LNCaP clone FGC (cell line): ENCODE data around the gene DHDH.

Experiments used
- DNase-seq: peaks from one replicate; pipeline ENCODE4 v3.0.0-alpha.2; 2011; ENCODE audit warnings: low read depth
- H3K4me3 ChIP-seq: 2 replicates; pipeline ENCODE4 v1.5.1; 2011; ENCODE audit warnings: mild to moderate bottlenecking, low read depth, low read length, control low read depth
- TF ChIP-seq, protein P1 (sequence below): IDR thresholded peaks from 2 replicates; pipeline ENCODE4 v1.5.1; 2012; ENCODE audit warnings: mild to moderate bottlenecking; ENCODE audit not compliant: control insufficient read depth, insufficient read depth; ENCODE audit errors: extremely low read depth

The DHDH gene

DNA sequence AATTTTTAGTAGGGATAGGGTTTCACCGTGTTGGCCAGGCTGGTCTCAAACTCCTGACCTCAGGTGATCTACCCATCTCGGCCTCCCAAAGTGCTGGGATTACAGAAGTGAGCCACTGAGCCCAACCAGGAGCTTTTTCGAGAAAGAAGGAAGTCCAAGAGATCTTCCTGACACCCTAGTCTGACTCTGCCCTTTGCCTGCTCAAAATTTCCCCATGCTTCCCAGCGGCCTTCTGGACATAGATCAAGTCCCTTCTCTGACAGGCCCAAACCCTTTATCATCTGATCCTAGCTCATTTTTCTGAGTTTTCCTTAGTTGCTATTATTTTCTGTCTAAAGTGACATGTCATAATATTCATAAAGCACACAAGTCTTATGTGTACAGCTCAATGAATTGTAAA lies 19.6 kb downstream of the DHDH start:
- TF ChIP-seq, protein P1, sequence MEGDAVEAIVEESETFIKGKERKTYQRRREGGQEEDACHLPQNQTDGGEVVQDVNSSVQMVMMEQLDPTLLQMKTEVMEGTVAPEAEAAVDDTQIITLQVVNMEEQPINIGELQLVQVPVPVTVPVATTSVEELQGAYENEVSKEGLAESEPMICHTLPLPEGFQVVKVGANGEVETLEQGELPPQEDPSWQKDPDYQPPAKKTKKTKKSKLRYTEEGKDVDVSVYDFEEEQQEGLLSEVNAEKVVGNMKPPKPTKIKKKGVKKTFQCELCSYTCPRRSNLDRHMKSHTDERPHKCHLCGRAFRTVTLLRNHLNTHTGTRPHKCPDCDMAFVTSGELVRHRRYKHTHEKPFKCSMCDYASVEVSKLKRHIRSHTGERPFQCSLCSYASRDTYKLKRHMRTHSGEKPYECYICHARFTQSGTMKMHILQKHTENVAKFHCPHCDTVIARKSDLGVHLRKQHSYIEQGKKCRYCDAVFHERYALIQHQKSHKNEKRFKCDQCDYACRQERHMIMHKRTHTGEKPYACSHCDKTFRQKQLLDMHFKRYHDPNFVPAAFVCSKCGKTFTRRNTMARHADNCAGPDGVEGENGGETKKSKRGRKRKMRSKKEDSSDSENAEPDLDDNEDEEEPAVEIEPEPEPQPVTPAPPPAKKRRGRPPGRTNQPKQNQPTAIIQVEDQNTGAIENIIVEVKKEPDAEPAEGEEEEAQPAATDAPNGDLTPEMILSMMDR: no peak
- H3K4me3 ChIP-seq: no peak overlapping the region
- no peak for DNase-seq

DNA sequence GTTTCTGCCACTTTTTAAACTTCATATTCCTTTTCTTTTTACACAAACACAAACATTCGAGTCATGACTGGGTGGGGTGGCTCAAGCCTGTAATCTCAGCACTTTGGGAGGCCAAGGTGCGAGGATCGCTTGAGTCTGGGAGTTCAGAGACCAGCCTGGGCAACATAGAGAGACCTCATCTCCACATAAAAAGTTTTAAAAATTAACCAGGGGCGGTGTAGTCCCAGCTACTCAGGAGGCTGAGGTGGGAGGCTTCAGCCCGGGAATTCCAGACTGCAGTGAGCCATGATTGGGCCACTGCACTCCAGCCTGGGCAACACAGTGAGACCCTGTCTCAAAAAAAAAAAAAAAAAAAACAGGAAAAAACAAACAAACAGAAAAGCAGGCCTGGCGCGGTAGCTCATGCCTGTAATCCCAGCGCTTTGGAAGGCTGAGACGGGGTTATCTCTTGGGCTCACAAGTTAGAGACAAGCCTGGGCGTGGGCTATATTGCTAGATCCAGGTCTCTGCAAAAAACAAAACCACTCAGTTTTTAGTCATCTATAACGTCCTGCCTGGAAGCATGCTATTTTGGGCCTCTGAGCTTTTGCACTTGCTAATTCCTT lies 20.6 kb downstream of the DHDH start:
- no peak for DNase-seq
- 0 out of 2 replicates have a peak overlapping the region, but pooled peaks have one; percentile 1 for H3K4me3 ChIP-seq
- TF ChIP-seq, protein P1: no peak

DNA sequence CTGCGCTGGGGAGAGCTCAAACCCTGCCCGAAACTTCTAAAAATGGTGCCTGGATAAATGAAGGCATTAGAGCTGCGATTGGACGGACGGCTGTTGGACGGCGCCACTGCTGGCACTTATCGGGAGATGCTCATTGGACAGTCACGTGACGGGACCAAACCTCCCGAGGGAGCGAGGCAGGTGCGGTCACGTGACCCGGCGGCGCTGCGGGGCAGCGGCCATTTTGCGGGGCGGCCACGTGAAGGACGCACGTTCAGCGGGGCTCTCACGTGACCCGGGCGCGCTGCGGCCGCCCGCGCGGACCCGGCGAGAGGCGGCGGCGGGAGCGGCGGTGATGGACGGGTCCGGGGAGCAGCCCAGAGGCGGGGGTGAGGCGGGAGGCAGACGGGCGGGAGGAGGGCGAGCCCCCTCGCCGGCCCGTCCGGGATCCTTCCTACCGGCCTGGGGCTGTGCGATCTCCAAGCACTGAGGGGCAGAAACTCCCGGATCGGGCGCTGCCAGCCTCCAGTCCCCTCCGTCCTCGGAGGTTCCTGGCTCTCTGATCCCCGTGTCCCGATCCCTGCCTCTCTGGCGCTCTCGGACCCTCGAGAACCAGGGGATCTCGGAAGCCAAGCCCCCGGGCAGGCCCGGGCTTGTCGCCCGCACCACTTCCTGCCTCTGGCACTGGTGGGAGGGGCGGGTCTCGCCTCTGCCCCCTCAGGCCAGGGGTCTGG lies 21.3 kb downstream of the DHDH start, which contains the start of gene BAX:
BAX (plus strand) TSS at position 281 of the 713 bp plus-strand sequence; CDS start at position 335, 54 bp downstream.
- peak; percentile 79 for DNase-seq
- H3K4me3 ChIP-seq: peak within 1 kb of the TSS; percentile 88
- TF ChIP-seq, protein P1: no peak

DNA sequence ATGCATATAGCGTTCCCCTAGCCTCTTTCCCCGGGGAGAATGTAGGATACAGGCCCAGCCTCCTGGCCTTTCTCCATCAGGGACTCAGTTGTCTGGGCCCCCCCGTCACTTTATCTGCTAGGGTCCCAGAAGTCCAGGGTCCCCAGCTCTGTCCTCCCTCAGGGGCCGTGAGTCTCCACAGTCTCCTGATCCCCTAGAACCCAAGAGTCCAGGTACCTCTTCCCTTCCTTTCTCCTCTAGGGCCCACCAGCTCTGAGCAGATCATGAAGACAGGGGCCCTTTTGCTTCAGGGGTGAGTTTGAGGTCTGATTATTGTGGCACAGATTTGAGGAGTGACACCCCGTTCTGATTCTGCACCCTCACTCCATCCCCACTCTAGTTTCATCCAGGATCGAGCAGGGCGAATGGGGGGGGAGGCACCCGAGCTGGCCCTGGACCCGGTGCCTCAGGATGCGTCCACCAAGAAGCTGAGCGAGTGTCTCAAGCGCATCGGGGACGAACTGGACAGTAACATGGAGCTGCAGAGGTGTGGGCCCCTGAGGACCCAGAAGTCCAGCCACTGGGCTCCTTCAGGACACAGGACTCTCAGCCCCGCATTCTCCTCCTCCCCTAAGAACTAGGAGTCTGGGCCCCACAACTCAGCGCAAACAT lies 21.9 kb downstream of the DHDH start:
- DNase-seq: no peak
- TF ChIP-seq, protein P1: no peak

DNA sequence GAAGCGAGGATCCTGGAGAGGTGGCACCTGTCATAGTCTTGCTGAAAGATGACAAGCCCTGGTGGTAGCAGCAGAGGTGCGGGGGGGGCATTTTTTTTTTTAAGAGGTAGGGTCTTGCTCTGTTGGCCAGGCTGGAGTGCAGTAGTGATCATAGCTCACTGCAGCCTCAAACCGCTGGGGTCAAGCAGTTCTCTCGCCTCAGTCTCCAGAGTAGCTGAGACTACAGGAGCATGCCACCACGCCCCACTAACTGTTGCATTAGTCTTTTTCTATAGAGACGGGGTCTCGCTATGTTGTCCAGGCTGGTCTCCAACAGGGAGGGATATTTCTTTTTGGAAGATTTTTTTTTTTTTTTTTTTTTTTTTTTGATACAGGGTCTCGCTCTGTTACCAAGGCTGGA lies 24.5 kb downstream of the DHDH start:
- no peak overlapping the region for H3K4me3 ChIP-seq
- DNase-seq: no peak
- TF ChIP-seq, protein P1: no peak

More for the DNA sequence above, 21.9 kb downstream of the DHDH start:
- peak overlapping the region; percentile 88 for H3K4me3 ChIP-seq

DNA sequence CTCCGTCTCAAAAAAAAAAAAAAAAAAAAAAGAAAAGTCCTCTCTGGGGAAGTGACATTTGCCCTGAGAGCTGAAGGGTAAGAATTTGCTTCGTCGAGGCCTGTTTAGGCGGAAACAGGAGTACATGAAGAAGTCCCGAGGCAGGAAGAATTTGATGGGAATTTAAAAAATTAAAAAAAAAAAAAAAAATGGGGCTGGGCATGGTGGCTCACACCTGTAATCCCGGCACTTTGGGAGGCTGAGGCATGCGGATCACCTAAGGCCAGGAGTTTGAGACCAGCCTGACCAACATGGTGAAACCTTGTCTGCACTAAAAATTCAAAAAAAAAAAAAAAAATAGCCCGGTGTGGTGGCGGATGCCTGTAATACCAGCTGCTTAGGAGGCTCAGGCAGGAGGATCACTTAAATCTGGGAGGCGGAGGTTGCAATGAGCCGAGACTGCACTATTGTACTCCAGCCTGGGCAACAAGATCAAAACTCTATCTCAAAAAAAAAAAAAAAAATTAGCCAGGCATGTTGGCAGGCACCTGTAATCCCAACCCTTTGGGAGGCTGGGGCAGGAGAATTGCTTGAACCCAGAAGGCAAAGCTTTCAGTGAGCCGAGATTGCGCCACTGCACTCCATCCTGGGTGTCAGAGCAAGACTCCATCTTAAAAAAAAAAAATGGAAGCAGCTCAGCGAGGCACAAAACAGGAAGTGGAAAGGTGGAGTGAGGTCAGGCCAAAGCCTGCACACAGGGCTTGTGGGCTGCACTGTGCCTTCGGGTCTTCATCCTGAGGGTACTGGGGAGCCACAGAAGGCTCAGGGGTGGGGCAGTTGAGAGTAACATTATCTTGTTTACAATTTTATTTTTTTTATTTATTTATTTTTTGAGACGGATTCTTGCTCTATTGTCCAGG lies 26.1 kb downstream of the DHDH start:
- H3K4me3 ChIP-seq: no peak overlapping the region
- DNase-seq: no peak
- TF ChIP-seq, protein P1: no peak
